DND-41 (cell line): ENCODE measurements around the gene DIS3L2.

Experiments
- ATAC-seq: fragments of 200-7000 bp; cut with Tn5 transposase; 3 replicates; pipeline ENCODE4 v1.9.1; 2021; ENCODE audit warnings: low read depth; ENCODE audit not compliant: insufficient read depth
- DNase-seq: peaks from one replicate; pipeline ENCODE4 v3.0.0-alpha.2; 2020
- H2AFZ ChIP-seq: 2 replicates; pipeline ENCODE4 v1.6.0; 2012; ENCODE audit warnings: low read depth, low read length
- H3K27ac ChIP-seq: 2 replicates; pipeline ENCODE4 v1.5.1; 2012; ENCODE audit warnings: low read length, inconsistent platforms
- H3K27me3 ChIP-seq: fragments of 200-600 bp; sonication (generic); 2 replicates; pipeline ENCODE4 v1.6.0; 2012; ENCODE audit warnings: low read length, mild to moderate bottlenecking, inconsistent platforms; ENCODE audit not compliant: insufficient read depth, poor library complexity
- H3K36me3 ChIP-seq: 2 replicates; pipeline ENCODE4 v1.5.1; 2012; ENCODE audit warnings: low read length, inconsistent platforms; ENCODE audit not compliant: insufficient read depth
- H3K4me1 ChIP-seq: 2 replicates; pipeline ENCODE4 v1.5.1; 2012; ENCODE audit warnings: mild to moderate bottlenecking, low read length; ENCODE audit not compliant: insufficient read depth
- H3K4me2 ChIP-seq: 2 replicates; pipeline ENCODE4 v1.6.0; 2012; ENCODE audit warnings: mild to moderate bottlenecking, moderate library complexity, low read length, inconsistent platforms; ENCODE audit not compliant: insufficient read depth
- H3K4me3 ChIP-seq, 2 experiments: fragments of 200-600 bp in 1 of 2; shearing (Covaris generic) in 1 of 2; 2 replicates each; pipeline ENCODE4 v1.5.1; 2012 to 2016; ENCODE audit warnings: inconsistent platforms in 2 of 2, low read length in 2 of 2, mild to moderate bottlenecking in 2 of 2, low read depth in 1 of 2, moderate library complexity in 1 of 2
- H3K79me2 ChIP-seq: 2 replicates; pipeline ENCODE4 v1.6.0; 2012; ENCODE audit warnings: low read length, inconsistent platforms; ENCODE audit not compliant: insufficient read depth
- H3K9ac ChIP-seq: 2 replicates; pipeline ENCODE4 v1.6.0; 2012; ENCODE audit warnings: low read depth, mild to moderate bottlenecking, inconsistent platforms, low read length, moderate library complexity
- H3K9me3 ChIP-seq: 2 replicates; pipeline ENCODE4 v1.5.1; 2012; ENCODE audit warnings: low read length, moderate library complexity, mild to moderate bottlenecking, inconsistent platforms; ENCODE audit not compliant: insufficient read depth, severe bottlenecking
- H4K20me1 ChIP-seq: 2 replicates; pipeline ENCODE4 v1.6.0; 2012; ENCODE audit warnings: low read length; ENCODE audit not compliant: insufficient read depth
- CTCF ChIP-seq: IDR thresholded peaks from 2 replicates; pipeline ENCODE4 v1.5.1; 2012; ENCODE audit warnings: borderline replicate concordance, low read length, moderate library complexity, mild to moderate bottlenecking; ENCODE audit not compliant: poor library complexity, severe bottlenecking; ENCODE audit errors: extremely low read depth
- EZH2 ChIP-seq: IDR thresholded peaks from 3 replicates; pipeline ENCODE4 v1.6.1; 2012; ENCODE audit warnings: borderline replicate concordance, low read depth, mild to moderate bottlenecking, moderate library complexity, low read length, inconsistent platforms; ENCODE audit not compliant: severe bottlenecking

DIS3L2 gene

GRCh38 chr2:232347369-232347768, 385.9 kb downstream of the DIS3L2 start:
- no peak overlapping the region for H3K4me2 ChIP-seq
- H3K27ac ChIP-seq: no peak overlapping the region
- no peaks in the 10 kb centered on the region for H3K4me1 ChIP-seq
- no peak overlapping the region for H3K4me3 ChIP-seq
- H3K9me3 ChIP-seq: no peaks in the 10 kb centered on the region
- no peaks in the 10 kb centered on the region for H3K27me3 ChIP-seq
- no peaks in the 10 kb centered on the region for H3K79me2 ChIP-seq
- no peak for ATAC-seq
- no peaks in the 10 kb centered on the region; the same call in none of the 2 replicates for H4K20me1 ChIP-seq
- H3K9ac ChIP-seq: no peak overlapping the region
- TF ChIP-seq CTCF (no peak), EZH2 (no peak)
- no peaks in the 10 kb centered on the region for H3K36me3 ChIP-seq
- no peak overlapping the region for H2AFZ ChIP-seq
- DNase-seq: no peak

GRCh38 chr2:232348936-232349335, 387.4 kb downstream of the DIS3L2 start:
- TF ChIP-seq CTCF (no peak), EZH2 (no peak)
- H2AFZ ChIP-seq: no peak overlapping the region
- H3K36me3 ChIP-seq: no peaks in the 10 kb centered on the region
- no peak overlapping the region for H3K4me3 ChIP-seq
- no peaks in the 10 kb centered on the region for H3K27me3 ChIP-seq
- no peaks in the 10 kb centered on the region for H3K9me3 ChIP-seq
- H3K4me2 ChIP-seq: no peak overlapping the region
- H3K4me1 ChIP-seq: no peaks in the 10 kb centered on the region
- H3K27ac ChIP-seq: no peak overlapping the region
- no peak overlapping the region for H3K9ac ChIP-seq
- ATAC-seq (peak; percentile 44; the same call in 1 of the 3 replicates), DNase-seq (no peak)
- H4K20me1 ChIP-seq: no peaks in the 10 kb centered on the region; the same call in 1 of the 2 replicates
- no peaks in the 10 kb centered on the region for H3K79me2 ChIP-seq

GRCh38 chr2:232349546-232349945, 388.0 kb downstream of the DIS3L2 start:
- H3K79me2 ChIP-seq: no peaks in the 10 kb centered on the region
- no peak for DNase-seq
- no peak overlapping the region for H3K4me2 ChIP-seq
- H3K4me3 ChIP-seq: no peak overlapping the region
- H3K9ac ChIP-seq: no peak overlapping the region
- H3K27me3 ChIP-seq: no peaks in the 10 kb centered on the region
- ATAC-seq: no peak
- H3K9me3 ChIP-seq: no peaks in the 10 kb centered on the region
- H3K27ac ChIP-seq: no peak overlapping the region
- no peaks in the 10 kb centered on the region; the same call in 1 of the 2 replicates for H4K20me1 ChIP-seq
- no peak overlapping the region for H2AFZ ChIP-seq
- H3K4me1 ChIP-seq: no peaks in the 10 kb centered on the region
- no peaks in the 10 kb centered on the region for H3K36me3 ChIP-seq
- no peak for TF ChIP-seq CTCF
- TF ChIP-seq EZH2: no peak
